Mucosa of gallbladder (tissue), 1 donor: ENCODE data around the gene FGF11. TPM values are rescaled to one million over a fixed set of nuclear protein-coding genes. Genes with fewer than 3 reads are reported as not detected.

ENCODE experiments used
- DNase-seq: peaks from one replicate; pipeline ENCODE4 v3.0.0-alpha.2; 2020; ENCODE audit warnings: low spot score
- total RNA-seq: library from RNA; stranded (reverse); gene quantifications from one replicate; pipeline ENCODE4 v1.2.1, GENCODE V29; 2021
- donor health status: DM: no; HTN: no; CAD: no.

FGF11 gene
- total RNA-seq, 1 donor from 2014 or later: 2.7 TPM

DNA sequence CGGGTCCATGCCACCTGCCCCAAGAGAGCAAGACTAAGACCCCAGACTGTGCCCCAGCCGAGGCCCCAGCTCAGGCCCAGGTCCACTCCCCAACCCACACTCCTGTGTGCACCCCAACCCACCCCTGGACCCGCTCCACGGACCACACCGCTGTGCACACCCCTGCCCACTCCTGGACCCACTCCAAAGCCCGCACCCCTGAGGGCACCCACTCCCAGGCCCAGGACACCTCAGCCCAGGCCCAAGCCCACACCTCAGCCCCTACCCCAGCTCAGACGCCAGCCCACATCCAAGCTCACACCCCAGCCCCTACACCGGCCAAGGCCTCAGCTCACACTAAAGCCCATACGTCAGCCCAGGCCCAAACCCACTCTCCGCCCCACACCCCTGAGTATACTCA lies 9.6 kb upstream of the FGF11 start:
- DNase-seq: no peak

DNA sequence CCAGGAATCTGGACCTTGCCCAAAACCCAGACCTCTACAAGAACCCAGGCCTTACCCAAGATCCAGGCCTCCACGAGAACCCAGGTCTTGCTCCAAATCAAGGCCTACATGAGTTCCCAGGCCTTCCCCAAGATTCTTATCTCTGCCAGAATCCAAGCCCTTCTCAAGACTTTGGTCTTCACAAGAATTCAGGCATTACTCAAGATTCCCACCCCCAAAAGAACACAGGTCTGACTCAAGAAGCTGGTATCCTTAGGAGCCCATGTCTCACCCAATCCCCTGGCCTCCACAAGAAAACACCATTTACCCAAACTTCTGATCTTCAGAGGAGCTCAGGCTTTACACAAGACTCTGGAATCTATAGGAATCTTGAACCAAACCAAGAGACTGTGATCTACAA lies 8.1 kb upstream of the FGF11 start:
- DNase-seq: no peak

DNA sequence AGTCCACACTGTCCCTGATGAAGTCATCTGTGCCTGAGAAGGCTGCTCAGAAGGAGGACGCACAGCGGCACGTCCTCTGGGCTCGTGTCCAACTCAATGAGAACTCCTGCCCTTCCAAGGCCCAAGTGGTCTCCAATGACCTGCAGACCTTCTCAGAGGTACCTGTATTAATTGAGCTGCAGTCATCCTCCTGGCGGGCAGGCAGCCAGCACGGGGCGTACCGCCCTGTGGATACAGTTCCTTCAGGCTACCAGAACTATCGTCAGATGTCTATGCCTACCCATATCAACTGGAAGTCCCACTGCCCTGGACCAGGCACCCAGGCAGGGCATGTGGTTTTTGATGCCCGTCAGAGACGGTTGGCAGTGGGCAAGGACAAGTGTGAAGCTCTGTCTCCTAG lies 7.0 kb upstream of the FGF11 start:
- no peak for DNase-seq

DNA sequence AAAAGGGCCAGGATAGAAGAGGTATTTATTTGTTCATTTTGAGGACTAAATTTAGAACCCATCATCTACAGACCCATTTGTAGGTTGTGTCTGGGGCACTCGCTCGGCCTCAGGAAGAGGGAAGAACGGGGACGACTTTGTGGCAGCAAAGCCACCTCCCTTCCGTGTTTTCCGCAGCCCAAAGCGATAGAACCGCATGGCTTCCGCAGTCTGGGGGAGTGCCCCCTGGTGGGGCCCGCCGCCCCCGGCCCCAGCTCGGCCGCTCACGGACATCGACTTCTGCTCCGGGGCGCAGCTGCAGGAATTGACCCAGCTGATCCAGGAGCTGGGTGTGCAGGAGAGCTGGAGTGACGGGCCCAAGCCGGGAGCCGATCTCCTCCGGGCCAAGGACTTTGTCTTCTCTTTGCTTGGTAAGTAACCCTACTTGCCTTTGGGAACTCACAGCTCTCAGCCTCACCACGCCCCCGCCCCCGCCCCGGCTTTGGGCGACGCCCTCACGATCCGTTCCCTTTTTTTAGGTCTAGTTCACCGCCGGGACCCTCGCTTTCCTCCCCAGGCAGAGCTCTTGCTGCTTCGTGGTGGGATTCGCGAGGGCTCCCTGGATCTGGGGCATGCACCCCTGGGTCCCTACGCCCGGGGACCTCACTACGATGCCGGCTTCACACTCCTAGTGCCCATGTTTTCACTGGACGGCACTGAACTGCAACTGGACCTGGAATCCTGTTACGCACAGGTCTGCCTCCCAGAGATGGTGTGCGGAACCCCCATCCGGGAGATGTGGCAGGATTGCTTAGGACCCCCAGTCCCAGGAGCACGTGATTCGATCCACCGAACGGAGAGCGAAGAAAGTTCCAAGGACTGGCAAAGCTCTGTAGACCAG lies 3.4 kb upstream of the FGF11 start:
- peak; percentile 29 for DNase-seq

DNA sequence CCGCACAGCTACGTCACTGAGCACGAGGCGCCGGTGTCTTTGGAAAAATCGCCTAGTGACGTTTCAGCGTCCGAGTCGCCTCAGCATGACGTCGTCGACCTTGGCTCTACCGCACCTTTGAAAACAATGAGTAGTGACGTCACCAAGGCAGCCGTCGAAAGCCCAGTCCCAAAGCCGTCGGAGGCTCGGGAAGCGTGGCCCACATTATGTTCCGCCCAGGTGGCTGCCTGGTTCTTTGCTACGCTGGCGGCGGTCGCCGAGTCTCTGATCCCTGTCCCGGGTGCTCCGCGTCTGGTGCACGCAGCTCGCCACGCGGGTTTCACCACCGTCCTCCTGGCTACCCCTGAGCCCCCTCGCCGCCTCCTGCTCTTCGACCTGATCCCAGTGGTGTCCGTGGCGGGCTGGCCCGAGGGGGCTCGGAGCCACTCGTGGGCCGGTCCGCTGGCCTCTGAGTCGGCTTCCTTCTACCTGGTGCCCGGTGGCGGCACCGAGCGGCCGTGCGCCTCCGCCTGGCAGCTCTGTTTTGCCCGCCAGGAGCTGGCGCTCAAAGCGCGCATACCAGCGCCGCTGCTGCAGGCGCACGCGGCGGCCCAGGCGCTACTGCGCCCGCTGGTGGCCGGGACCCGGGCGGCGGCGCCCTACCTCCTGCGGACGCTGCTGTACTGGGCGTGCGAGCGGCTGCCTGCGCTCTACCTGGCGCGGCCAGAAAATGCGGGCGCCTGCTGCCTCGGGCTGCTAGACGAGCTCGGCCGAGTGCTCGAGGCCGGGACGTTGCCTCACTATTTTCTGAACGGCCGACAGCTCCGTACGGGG lies 2.5 kb upstream of the FGF11 start:
- peak; percentile 82 for DNase-seq

DNA sequence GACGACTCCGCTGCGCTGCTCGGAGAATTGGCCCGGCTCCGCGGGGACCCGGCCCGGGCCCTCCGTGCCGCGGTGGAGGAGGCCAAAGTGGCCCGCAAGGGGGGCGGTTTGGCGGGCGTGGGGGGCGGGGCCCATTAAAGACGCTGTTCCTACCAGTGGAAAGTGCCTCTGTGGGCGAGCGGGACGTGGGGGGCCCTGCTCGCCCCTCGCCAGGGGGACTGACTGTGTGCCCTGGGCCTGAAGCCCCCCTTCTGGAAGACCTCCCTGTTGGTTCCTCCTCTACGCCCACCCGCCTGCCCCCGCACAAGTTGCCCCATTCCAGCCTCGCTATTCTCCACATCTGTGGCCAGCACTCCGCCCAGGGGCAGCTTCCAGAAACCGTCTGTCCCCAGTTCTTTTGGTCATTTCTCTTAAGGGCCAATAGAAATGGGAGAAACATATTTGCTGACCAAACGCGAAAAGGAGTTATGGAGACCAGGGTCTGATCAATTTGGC lies 1.9 kb upstream of the FGF11 start:
- no peak for DNase-seq

DNA sequence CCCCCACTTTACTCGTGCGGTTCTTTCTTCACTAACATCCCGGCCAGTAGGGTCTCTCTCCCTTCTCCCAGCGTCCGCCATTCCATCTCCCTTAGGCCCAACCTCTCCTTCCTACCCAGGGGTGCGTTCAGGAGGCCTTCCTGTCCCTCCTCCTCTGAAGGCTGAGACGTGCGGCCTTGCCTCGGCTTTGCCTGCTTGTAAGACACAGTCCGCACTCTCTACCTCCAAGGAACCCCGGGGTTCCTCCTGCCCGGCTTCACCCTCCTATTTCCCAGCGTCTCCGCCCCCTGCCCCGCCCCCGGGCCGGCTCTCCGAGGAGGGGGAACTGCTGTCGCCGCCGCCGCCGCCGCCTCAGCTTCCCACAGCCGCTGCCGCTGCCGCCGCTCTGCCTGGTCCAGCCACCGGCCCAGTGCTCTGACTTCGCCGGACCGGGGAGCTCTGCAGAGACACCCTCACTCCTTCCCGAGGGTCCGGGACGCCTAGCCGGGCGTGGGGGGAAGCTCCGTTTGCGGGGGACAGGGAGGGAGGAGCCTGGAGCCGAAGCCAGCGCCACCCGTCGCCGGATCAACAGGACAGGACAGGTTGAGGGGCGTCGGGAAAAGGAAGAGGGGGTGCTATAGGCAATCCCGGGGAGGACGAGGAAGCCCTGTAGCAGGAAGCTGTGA lies 1.2 kb upstream of the FGF11 start:
- peak; percentile 53 for DNase-seq

DNA sequence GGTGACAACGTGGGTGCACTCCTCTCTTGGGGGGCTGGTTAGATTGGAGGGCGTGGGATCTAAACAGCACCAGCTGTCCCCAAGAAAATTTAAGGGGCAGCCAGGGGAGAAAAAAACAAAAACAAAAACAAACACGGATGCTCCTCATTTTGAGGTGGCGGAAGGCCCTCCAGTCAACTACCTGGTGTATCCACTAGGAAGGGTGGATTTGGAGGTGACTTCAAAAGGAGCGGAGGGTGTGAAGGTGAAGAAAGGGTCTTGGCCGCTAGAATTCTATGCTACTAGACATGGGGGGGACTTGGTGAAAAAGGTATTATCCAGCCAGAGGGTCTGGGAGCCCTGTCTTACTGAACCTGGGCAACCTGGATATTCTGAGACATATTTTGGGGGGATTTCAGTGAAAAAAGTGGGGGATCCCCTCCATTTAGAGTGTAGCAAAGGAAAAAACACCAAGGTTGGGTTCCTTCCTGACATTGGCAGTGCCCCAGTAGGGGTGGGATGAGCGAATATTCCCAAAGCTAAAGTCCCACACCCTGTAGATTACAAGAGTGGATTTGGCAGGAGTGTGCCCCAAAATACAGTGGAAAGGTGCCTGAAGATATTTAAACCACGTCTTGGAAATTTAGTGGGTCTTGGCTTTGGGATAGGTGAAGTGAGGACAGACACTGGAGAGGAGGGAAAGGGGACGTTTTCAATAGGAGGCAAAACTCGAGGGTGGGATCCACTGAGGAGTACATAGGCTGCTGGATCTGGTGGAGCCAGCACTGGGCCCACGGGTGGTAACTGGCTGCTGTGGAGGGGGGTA lies 454 bp upstream of the FGF11 start:
- DNase-seq: no peak

DNA sequence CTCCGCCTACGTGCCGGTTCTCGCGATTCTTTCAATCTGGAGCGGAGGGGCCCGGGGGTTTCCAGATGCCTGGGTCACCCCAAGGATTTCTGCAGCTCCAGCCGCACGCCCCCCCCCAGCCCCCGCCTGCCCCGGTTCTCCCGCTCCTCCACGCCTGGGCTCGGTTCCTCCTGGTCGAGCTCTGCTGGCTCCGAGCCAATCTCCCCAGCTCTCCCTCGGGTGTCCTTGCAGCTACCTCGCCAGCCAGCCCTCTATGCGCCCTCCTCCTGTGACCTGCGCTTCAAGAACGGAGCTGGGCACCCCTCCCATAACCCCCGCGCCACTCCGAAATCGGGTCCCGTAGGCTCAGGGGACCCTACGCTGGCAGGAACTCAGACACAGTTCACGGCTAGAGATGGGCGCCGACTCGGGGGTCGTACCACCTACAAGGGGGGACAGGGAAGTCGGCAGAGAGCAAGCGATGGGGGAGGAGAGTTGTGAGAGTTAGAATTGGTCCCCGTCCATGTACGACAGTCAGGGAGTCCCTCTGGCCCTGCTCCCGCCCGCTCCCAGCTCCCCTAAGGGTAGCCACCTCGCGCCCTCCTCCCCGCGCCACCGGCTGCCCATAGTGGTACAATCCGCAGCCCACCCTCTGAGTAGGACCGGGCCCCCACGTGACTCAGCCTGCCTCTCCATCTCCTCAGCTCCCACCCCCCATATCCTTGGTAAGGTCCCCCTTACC lies 961 bp downstream of the FGF11 start:
- DNase-seq: peak; percentile 39

DNA sequence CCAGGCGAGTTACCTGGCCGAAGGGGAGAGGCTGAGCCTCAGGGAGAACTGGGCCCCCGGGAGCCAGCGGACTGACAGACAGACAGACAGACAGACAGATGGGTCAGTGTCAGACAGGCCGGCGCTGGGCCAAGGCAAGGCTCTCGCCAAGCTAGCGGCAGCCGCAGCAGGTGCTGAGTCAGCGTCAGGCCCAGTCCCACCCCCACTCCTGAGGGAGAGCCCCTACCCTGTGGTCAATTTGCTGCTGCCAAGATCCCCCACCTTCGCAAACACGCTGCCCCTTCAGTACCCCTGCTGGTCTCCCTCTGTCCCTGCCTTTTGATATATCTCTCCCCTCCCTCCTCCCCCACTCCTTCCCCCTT lies 1.5 kb downstream of the FGF11 start:
- DNase-seq: no peak

DNA sequence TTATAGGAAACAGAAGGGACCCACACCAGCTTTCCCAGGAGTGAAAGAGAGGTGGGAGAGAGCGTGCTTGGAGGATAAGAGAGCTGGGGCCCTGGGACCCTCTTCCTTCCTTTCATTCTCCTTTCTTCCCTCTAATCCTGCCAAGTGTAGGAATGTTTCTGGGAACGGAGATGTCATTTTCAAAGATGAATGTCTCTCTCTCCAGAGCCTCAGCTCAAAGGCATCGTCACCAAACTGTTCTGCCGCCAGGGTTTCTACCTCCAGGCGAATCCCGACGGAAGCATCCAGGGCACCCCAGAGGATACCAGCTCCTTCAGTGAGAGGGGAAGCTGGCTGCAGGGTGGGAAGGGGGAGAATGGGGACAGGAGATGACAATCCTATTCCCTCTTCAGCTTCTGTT lies 2.0 kb downstream of the FGF11 start:
- DNase-seq: no peak

DNA sequence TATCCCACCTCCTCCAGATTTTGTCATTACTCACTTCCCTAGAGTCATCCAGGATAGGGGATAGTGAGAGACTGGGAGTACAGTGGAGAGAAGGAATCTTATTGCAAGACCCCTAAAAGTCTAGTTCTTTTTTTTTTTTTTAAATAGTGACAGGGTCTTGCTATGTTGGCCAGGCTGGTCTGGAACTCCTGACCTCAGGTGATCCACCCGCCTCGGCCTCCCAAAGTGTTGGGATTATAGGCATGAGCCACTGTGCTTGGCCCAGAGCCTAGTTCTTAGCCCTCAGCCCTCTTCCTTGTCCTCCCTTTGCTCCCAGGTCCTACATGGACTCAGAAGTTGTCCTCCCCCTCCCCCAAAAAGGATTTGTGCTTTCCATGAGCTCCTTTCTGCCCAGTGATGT lies 2.8 kb downstream of the FGF11 start:
- no peak for DNase-seq

DNA sequence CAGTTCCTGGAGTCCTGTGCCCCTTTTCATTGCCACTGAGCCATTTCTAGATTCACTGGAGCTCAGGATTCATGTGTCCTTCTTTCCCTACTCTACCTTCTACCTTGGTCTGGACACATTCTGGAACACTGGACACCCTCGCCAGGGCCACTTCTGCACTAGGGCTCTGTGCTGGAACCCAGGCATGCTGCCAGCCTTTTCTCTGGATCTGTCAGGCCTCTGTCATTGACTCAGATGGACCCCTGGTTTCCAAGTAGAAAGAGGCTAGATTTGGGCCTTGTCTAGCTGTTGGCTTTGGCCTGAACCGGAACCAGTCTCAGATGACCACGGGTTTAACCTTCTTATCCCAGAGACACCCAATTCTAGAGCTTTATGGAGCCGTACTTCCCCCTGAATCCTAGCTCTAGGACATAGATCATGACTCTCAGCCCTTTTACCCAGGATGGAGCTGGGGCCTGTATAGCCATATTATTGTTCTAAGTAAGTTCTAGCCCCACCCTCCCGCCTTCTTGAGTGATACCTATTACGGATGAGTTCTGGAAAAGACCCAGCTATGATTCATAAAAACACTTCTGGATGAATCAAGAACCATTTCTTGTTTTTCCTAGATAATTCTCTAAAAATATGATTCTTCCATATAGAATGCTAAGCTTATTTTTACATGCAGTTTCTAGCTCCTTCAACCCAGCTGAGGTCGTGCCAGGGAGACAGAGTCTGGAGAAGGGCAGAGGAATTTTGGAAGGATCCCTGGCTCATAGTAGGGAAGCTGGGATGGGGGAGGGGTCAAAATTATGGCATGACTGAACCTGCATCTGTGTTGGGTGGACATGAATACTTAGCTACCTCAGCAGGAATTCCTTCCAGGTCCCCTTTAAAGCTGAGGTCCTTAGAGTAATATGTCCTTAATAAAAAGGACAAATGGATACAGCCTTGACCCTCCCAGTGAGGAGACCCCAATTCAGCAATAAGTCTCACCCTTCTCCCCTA lies 4.5 kb downstream of the FGF11 start:
- no peak for DNase-seq

DNA sequence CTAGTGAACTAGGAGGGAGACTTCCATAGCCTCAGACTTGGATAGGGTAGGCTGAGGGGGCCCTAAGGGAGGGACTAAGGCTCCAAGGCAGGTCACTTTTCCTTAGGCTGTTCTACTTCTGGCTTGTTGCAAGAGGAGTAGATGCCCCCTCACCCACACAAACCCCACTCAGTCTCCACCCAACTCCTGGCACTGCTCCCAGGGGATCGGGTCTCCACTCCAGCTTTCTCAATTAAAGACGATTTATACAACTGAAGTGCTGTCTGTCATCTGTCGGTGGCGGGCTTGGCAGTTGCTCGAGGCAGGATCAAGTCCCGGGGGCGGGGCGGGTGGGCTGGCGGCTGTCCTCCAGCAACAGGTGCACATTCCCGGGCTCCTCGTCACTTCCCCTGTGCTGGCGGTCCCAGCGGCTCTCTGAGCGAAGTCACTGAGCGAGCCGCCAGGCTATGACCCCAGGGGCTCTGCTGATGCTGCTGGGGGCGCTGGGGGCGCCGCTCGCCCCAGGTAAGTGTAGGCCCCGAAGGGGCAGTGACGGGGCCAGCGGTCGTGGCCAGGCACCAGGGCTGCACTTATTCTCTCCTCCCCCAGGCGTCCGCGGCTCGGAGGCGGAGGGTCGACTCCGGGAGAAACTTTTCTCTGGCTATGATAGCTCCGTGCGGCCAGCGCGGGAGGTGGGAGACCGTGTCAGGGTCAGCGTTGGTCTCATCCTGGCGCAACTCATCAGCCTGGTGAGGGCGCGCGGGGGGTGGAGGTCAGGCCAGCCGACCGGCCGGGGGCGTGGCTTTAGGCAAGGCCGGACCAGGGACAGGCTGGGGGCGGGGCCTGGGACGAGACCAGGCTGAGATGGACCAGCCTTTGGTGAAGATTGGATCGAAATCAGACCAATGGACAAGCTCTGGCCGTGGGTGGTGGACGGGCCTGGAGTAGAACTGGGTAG lies 5.6 kb downstream of the FGF11 start, which contains the start of gene CHRNB1:
Gene CHRNB1, plus strand, starts transcription at position 380 of the 937 bp plus-strand sequence. Its CDS starts 67 bp downstream, at position 447.
- DNase-seq: peak; percentile 67

DNA sequence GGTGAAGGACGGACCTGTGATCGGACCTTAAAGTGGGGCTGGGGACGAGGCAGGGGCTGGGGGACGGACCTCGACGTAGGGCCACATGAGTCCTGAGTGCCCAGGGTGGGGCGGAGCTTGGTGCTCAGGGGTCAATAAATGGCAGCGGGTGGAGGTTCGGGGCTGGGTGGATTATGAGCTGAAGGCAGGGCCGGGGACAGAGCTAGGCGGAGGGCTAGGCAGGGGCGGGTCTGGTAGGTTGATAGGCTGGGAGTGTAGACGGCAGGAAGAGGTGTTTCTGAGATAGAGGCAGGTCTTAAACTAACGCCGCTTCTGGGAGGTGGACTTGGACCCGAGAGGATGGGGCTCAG lies 6.3 kb downstream of the FGF11 start:
- DNase-seq: peak; percentile 42

DNA sequence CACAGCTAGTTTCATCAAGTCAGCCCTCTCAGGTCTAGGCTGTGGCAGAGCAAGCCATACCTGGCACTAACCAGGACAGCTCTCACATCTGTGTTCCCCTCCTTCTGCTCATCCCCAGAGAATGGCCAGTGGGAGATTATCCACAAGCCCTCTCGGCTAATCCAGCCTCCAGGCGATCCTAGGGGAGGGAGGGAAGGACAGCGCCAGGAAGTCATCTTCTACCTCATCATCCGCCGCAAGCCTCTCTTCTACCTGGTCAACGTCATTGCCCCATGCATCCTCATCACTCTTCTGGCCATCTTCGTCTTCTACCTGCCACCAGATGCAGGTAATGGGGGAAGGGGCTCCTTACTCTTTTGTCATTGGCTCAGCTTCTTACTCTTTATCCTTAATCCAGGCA lies 9.1 kb downstream of the FGF11 start:
- no peak for DNase-seq

DNA sequence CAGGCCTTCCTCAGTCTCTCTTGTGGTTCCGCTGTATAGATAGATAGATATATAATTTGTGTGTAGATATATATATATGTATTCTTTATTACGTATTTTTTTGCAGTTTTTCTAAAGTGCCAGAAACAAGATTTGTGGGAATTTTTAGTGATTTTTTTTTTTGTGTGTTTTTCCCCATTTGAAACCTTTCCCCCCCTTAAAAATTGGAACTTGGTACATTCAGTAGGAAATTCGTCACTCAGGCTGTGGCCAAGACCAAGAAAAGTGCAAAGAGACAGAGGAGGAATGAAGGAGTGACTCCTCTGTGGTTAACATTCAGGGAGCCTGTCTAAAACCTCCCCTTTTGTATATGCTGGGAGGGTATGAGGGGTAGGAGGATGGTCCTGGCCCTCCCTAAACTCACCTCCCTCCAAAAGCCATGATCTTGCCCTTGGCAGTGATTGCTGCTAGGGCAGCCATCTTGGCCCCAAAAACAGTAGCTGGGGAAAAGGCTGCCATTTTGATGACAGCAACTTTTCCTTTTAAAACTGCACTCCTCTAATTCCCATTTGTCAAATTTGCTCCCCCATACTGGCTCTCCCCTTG lies 20.7 kb downstream of the FGF11 start:
- DNase-seq: no peak
